ENCODE measurements around the gene NPFFR2.
"Not testable (repeated sequence)": the region's sequence is repeated elsewhere in the genome, so short reads cannot be mapped to it uniquely, and the experiment has no call there.

The NPFFR2 gene

DNA sequence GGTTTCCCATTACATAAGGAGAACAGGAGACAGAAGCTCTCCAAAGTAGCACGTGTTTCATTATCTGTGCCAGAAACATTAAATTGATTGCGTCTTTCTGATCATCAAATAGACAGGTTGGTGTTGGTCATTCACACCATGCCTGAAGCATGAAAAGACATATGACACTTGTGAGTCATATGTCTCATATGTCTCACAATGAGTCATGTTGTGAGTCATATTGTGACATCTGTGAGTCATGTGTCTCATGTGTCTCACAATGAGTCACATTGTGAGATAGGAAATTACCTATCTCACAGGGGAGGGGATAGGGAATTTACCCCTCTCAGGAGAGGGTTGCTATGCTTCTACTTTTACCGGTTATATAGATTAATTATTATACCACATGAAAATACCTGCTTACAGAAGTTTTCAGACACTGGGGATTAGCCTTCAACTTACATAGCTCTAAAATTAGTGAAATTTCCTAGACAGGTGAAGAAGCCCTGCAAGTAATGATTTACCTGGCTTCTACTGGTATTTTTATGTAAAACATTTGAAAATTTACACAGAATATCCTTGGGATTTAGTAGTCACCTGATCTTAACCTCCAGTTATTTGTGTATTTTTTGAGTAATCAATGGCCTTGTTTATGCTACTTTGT lies 80.8 kb downstream of the NPFFR2 start:
- no peak for DNase-seq

GRCh38 chr4:72118017-72118416 lies 86.2 kb downstream of the NPFFR2 start:
- no peak for DNase-seq

GRCh38 chr4:72119946-72120345 lies 88.1 kb downstream of the NPFFR2 start:
- no peak for DNase-seq

- DNase-seq = no peak
Measured at GRCh38 chr4:72128741-72129140, 96.9 kb downstream of the NPFFR2 start.

- DNase-seq = no peak
Measured at GRCh38 chr4:72136429-72136828, 104.6 kb downstream of the NPFFR2 start.

- DNase-seq = not testable (repeated sequence)
Measured at GRCh38 chr4:72139997-72140396, 108.2 kb downstream of the NPFFR2 start.

- DNase-seq = no peak
Measured at GRCh38 chr4:72144241-72144640, 112.4 kb downstream of the NPFFR2 start.

- no peak for DNase-seq
Measured at GRCh38 chr4:72152731-72153130, 120.9 kb downstream of the NPFFR2 start.

- not testable (repeated sequence) for DNase-seq
Measured at GRCh38 chr4:72153634-72154033, 121.8 kb downstream of the NPFFR2 start.

GRCh38 chr4:72169285-72169684 lies 137.5 kb downstream of the NPFFR2 start:
- not testable (repeated sequence) for DNase-seq

DNA sequence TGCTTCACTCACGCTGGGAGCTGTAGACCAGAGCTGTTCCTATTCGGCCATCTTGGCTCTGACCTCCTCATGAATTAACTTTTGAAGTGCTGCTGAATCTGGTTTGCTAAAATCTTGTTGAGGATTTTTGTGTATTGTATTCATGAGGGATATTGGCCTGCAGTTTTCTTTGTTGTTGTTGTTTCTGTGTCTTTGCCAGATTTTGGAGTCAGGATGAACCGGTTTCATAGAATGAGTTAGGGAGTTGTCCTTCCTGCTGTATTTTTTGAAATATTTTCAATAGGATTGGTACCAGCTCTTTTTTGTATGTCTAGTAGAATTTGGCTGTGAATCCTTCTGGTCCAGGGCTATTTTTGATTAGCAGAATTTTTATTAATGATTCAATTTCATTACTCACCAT lies 138.1 kb downstream of the NPFFR2 start:
- DNase-seq = no peak

GRCh38 chr4:72171761-72172160 lies 140.0 kb downstream of the NPFFR2 start:
- no peak for DNase-seq

DNA sequence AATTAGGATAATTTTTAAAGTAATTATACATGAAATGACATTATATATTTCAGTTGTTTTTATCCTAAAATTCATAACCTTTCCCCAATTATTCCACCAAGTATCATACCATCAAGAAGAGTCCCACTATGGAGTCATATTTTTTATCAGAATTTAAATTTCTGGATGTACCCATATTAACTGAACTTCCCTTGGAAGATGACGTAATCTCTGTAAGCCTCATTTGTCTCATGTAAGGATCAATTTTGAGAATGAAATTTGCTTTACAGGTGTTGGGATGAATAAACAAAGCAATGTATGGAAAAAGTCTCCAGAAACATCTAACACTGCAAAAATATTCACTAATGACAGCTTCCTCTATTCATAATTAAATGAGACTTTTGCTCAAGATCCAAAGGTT lies 147.5 kb downstream of the NPFFR2 start:
- no peak for DNase-seq

GRCh38 chr4:72186714-72187113 lies 154.9 kb downstream of the NPFFR2 start:
- no peak for DNase-seq

- no peak for DNase-seq
Measured at GRCh38 chr4:72194046-72194445, 162.2 kb downstream of the NPFFR2 start.

GRCh38 chr4:72194453-72194852 lies 162.7 kb downstream of the NPFFR2 start:
- no peak for DNase-seq
